HL-60/S4 treated with phorbol 12-myristate 13-acetate at 8.2 ng/mL for 4 days and 3 days (cell line): ENCODE measurements around the gene FILIP1.

Experiments used
- in situ Hi-C: fragments of 300-500 bp; cut with MboI; formaldehyde crosslinking; loops from 2 replicates; pipeline ENCODE4 v1.15.0; 2022; ENCODE audit warnings: low sequenced_read_pairs

FILIP1 gene

DNA sequence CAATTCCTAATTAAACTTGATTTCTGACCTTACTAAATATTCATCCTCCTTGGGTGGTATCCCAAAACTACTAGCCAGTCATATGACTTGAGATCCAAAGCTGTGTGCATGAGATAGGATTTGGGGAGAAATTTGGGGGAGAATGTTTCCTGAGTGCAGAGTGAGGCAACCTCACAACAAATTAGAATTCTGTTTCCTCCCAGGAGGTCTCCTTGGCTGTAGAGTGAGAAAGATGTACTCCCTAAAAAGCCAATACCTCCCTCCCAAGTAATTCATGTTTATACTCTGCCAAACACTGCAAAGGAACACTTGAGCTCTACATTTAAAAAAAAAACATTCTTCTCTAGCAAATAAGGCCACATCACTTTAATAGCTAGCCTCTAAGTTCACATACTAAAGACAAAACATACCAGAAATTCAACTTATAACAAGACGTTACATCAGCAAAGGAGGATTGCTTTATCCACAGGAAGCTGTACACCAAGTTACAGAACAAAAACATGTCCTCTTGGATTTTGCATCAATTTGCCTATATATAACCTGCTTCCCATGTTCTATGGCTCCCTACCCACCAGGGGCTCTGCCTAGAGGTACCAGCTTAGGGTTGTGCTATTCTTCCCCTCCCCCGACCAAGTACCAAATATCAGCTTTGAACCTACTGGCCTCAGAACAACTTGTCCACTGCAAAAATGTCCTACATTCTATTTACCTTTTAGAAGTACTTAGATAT, 193.6 kb downstream of the FILIP1 start:
- in situ Hi-C loops: no loop called here

DNA sequence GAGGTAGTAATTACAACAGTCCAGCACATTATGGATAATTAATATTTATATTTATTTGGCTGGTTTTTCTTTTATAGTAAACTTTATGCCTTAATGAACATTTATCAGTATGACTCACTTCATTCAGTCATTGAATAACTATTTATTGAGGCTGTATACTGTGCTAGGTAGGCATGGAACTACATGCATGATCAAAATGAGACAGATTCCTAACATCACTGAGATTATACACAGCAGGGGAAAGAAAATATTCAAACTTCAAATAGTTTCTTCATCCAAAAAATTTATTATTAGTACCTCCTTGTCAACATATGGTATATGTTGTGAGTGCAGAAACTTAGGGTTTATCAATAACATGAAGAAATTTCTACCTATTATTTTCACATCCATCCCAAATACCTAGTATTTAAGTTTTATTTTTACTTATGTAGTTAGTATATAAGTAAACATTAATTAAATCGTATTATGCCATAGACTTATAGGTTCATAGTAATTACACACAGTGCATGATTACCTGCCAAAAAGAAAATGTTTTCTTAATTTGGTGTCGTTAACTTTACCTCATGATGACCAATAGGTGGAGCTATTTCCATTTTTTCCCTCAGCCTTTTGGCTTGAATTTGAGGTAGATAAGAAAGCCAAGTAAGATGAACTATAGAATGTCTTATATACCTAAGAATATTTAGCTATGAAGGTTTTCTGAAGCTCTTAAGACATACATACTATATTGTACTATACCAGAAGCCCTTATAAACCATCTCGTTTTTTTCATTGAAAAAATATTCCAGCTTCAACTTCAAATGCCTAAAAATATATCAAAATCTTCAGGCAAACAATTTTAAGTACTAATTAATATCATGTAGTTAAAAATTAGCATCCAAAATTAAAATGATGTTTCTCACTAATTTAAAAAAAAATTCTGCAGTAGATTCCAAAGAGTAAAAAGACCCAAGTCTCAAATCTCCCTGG, 196.5 kb downstream of the FILIP1 start:
- in situ Hi-C loops: no loop called here

DNA sequence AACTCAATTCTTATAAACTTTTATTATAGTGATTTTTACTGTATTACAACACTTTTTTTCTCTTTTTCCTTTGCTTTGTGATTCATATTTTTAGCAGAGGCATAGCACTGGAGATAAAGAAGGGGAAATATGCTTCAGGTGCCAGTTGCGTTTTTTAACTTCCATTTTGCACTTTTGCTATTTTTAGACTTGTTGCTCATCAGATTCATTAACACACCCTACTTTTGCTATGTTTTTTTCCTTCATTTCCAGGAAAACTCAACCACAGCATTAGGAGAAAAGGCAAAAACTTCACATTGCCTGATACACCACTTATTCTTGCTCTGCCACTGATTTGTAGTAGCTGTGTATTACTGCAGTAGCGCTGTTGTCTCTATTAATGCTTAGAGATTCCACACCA, 201.0 kb downstream of the FILIP1 start:
- in situ Hi-C loops: no loop called here

DNA sequence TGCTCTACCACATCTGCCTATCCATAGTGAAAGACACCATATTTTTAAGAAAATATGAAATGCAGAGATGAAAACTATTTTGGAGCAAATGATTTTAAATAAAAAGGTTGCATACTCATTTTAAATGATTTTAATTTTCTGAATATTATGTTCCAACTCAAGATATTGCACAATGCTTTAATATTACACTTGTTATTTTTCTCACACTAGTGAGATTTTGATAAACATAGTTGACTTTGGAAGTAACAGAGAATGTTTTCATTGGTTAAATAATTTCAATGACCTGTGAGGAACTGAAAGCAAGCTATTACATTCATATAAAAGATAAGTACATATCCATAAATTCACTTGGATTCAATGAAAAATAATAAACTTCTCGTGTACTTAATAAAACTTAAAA, 201.9 kb downstream of the FILIP1 start:
- in situ Hi-C loops: no loop called here

DNA sequence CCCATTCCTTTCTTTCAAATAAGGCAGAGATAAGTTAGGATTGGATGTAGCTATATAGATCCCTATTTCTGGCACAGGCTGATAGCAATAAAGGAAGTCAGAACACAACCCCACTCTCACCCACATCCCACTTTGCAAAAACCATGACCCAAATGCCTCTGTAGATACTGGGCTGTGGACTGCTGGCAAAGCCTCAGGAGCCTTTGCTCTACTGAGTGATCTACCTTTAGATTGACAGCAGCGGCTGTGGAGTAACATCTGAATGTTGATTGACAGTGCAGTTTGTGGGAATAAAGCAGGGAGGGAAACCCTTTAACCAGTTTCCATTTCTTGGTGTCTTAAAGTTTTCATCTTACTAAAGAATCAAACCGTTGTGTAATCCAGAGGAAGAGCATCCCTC, 202.3 kb downstream of the FILIP1 start:
- in situ Hi-C loops: no loop called here

DNA sequence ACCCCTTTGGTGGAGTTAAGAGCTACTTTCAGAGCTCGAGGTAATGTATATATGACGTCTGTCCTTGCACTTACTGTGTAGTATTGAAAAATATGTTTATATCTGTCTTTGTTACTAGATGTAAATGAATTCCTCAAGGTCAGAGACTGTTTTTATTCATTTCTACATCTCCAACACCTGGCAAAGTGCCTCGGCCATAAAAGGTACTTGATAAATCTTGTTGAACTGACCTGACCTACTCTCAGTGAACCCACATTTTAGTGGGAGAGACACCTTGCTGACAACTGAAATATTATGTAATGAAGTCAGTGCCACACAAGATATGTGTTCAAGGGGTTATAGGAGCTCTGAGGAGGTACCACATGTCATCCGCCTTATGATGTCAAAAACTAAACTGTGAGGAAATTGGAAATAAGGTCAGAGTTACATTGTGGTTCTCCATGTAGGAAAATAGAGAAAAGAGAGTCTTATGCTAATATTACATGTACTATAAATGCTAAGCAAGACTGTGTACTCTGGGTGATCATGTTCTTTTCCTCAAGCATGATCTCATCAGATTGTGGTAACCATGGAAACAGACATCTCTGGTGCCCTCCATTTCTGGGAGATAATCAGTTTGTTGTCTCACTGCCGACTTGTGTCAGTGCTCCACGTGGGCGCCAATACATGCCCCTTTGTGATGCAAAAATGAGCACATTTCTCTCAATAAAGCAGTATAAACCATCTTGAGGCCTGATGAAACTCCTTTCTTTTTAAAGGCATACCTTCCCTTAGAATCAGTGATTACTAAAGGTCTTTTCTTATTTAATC, 203.3 kb downstream of the FILIP1 start:
- in situ Hi-C loops: no loop called here

DNA sequence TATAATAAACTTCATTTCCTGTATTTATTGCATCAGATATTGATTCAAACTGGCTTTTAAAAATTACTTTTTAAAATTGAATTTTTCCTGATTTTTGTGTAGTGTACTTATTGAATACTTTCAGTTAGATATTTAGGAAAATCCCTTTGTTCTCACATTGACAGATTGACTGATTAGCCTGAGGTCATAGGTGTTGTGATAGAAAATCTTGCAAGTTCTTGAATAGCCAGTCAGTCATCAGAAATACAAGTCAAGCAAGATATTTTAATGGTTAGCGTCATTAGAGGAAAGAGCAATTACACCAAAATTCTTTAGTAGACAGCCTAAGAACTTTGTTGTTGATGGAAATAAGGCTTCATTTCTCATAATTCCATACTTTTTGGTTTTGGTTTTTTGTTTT, 205.6 kb downstream of the FILIP1 start:
- in situ Hi-C loops: no loop called here

DNA sequence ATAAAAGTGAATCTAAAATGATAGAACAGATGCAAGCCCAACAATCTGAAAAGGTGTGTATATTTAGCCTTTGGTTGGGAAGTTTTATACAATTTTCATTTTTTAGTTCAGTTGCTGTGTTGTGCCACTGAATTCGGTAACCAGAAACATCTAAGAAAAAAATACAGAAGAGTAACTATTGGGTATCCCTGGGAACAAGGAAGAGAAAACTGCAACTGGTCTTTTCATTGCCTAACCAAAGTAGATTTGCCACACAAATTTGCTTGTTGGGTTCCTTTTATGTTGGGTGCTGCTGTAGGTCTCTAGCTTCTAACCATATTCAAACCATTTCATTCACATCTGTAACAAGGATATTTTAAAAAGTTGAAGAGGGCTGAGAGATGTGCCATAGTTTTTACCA, 206.2 kb downstream of the FILIP1 start:
- in situ Hi-C loops: no loop called here

DNA sequence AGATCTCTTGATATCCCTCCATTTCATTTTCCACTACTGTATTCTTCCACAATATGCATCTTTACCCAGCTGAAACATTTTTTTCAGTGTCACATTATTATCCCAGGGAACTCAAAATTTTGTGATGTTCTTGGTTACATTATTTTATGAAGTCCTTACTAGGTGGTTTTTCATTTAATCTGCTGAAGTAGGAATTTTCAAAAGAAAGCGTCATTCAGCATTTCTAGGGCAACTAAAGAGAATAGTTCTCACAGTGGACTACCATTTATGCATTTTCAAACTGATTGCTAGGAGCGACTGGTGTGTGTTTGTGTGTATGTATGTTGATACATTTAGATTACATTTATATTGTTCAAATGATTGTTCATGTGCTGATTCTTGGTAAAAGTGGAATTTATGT, 206.6 kb downstream of the FILIP1 start:
- in situ Hi-C loops: no loop called here

DNA sequence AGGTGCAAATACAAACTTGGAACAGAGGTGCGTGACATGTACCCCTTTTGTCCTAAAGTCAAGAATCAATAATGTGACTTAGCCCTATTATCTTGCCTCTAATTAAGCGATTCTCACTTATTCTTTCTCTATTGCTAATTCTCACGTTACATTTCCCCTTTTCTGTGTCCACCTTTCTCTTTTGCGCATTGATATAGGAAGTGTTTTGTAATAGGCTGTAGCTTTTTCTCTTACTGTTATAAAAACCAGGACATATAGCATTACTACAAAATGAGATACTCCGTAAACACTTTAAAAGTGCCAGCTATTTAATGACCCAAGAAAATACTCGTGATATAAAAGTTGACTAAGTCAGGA, 208.3 kb downstream of the FILIP1 start:
- in situ Hi-C loops: no loop called here

DNA sequence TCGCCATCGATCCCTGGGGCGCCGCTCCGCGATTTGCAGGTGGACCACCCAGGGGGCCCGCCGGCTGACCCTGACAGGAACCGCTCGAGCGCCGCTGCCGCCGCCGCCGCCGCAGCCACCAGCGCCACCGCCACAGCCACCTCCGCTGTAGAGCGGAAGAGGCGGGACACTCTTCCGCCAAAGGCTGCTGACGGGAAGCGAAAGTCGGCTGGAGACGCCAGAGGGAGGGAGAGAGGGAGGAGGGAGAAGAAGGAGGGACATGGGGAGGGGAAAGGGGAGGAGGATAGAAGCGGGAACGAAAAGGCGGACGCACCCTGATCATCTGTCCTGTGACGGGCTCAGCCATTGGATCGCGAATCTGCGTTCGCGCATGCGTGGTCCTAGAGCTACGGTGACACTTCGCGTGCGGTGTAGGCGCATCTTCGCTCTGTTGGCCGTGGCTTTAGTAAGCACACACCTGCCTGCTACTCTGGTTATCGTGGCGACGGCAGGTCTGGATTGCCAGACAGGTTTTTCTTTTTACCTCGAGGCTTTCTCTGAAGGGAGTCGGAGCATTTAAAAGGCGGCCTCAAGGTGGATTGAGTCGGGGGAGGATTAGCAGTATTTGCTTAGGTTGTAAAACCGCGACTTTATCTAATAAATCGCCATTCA, 208.8 kb downstream of the FILIP1 start, which contains the start of gene TMEM30A:
Gene TMEM30A, minus strand, starts transcription at position 161 of the 651 bp plus-strand sequence. Its CDS starts 154 bp downstream, at position 7.
- in situ Hi-C loops: no loop called here

DNA sequence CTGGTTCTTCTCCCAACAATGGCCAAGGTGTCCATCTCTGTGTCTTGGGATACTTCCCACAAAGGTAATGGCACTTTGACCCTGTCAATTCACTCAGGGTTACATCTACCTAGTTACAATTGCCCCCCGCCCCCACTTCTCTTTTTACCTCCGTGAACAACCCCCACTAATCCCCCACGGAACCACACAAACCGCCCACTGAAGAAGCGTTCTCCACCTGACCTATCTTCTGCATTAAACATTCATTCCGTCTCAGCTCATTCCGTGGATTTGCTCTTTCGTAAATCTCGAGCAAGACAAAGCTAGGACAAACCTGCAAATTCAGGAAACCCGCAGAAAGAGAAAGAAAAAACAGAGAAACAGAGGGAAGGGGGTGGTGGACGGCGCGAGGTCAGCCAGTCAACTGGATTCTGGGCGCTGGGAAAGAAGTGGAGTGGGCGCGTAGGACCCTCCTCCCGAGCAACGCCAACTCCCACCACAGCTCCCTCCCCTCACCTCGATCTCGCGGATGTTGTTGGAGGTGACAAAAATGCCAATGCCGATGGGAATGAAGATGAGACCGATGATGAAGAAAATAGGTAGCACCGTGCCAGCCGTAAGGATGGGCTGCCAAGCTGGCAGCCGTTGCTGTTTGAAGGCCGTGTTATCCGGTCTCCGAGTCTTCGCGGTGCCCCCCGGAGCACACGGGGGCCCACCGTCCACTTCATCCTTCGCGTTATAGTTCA, 209.5 kb downstream of the FILIP1 start:
- in situ Hi-C loops: no loop called here

DNA sequence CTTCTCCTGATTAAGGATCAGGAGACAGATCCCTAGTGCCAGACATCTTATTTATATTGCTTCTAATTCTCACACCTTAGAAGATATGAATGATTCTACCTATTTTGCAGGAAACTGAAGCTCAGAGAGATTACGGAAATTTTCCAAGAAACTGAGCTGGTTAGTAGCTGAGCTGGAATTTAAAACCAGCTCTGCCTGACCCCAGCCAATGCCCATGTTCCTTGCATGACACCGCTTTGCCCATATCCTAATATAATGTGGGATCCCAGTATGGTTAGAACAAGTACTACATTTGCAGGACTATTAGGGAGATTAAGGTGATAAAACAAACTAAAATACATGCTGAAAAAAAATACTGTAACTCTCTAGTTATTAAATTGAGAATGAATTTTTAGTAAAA, 210.9 kb downstream of the FILIP1 start:
- in situ Hi-C loops: no loop called here

DNA sequence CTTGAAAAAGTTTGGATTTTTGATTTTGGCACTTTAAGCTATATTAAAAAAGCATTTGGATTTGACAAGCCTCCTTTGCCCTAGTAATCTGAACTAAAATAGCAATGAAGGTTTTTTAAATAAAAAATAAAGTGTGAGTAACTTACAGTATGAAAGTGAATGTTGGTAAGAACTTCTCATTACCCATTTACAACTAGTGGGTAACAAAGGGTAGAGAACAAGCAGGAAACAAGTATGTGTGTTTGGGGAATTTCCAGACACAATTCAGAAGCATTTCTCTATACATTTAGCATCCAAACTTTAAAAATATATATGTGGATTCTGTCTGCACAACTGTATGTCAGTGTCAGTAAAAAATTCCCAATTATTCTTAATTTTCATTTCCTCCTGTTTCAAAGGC, 211.9 kb downstream of the FILIP1 start:
- in situ Hi-C loops: no loop called here

DNA sequence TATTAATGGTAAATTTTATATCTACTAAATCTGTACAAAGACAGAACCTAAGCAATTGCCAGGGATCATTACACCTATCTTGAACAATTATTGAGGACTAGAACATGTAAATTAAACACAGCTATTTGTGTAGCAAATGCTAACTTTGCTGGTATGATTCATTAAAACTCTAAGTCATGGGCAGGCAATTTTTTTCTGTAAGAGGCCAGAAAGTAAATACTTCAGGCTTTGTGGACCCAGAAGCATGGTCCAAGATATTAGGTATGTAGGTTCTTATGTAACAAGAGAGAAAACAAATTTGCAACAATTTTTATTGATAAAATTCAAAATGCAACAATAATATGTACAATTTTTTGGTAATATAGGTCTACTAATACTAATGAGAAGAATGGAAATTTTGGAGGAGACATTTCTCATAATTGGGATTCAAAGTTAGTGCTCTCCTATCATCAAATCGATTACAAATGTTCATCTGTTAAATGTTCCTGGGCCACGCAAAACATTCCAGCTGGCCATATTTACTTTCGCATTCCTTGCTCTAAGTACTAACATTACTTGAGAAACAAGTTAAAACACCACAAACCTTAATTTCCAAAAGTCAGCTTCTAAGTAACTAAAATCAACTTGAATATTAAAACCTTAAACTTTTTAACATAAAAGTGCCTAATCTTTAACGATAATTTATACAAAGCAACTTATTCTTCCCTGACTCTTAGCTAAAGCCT, 213.3 kb downstream of the FILIP1 start:
- in situ Hi-C loops: no loop called here

DNA sequence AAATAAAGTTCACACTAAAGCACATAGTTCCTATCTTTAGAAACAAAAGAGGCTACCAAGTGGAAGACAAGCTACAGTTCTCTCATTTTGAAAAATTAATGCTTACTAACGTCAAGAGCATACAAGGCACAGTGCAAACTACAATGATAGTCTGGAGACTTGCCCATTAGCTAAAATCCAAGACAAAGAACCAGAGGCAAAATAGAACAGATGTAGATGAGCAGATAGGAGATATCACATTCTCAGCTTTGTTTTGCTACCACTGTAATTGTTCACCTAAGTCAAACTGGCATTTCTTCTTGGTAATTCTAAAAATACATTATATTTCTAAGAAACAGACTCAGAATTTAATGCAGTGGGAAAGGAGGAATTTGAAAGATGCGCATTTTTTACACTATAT, 214.2 kb downstream of the FILIP1 start:
- in situ Hi-C loops: no loop called here

DNA sequence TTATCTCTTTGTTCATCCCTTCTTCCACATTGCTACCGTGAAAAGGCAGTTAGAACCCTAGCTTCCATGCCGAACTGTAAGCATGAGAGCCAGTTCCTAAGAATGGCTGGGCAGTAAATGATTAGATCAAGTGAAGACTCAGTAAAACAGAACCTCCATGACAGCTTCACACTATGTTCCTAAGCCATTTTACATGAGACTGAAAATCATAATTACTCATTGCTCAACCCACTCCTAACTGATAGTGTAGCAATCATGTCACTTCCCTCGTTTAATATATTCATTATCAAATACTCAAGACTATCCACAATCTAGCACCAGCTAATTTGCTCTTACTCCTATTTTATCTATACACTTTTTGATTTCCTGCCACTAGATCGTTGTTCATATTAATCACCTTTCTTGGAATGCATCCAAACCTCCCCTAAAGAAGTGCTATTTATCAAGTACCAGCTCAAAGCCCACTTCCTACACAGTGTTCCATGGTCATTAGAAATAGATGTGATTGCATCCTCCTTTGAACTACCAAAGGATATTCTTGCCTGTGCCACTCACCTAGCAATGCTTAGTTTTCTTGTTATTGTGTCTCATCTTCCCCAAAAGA, 215.0 kb downstream of the FILIP1 start:
- in situ Hi-C loops: no loop called here

DNA sequence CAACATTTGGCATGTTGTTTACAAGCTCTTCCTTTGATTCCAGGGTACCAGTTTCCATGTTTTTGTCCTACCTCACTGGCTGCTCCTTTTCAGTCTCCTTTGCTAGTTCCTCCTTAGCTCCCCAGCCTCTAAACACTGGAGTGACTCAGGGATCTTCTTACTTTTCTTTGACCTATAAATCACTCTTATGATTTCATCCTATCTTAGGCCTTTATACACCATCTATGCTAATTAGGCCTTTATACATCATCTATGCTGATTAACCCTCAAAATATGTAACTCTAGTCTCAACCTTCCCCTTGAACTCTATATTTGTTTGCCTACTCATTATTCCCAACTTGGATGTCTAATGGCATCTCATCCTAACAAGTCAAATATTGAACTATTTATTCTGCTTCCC, 218.5 kb downstream of the FILIP1 start:
- in situ Hi-C loops: no loop called here

DNA sequence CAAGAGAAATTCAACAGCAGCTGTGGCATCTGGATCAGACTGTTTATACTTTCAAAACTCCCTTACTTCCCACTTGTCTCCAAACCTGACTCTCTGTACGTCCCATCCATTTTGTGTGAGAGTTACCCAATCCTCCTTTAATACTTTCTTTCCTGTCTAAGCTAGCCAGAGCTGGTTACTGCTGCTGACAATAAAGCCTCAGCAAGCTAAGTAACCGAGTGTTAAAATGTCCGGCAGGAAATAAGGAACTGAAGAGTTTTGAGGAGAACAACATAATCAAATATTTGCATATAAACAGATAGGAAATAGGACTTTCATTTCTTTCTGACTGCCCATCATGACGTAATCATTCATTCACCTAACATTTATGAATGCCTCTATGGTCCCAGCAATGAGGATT, 220.6 kb downstream of the FILIP1 start:
- in situ Hi-C loops: no loop called here
